ENCODE results near the gene DGLUCY. TPM values are rescaled to one million over a fixed set of nuclear protein-coding genes. Genes with fewer than 3 reads are reported as not detected.

The DGLUCY gene
- total and polyA plus RNA-seq, 2 of the 8 experiments (the other 6 are each of a cell fraction or from before 2014, with no cell fraction given), result 24.9 to 31.8 TPM

DNA sequence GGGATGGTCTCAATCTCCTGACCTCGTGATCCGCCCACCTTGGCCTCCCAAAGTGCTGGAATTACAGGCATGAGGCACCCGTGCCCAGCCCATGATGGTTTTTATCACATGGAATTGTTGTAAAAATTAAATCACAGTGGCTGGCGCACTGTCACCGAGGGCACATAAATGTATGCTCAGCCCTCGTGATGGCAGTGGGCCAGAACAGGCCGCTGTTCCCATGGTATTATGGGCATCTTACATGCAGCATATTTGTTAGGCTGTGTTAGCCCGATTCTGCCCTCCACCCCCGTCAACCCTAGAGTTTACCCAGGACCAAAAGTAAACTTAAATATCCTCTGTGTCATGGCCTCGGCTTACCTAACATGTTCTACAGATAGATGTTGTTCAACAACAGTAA is 82.0 kb downstream of the DGLUCY start (continued):
- TF ChIP-seq, protein P1, sequence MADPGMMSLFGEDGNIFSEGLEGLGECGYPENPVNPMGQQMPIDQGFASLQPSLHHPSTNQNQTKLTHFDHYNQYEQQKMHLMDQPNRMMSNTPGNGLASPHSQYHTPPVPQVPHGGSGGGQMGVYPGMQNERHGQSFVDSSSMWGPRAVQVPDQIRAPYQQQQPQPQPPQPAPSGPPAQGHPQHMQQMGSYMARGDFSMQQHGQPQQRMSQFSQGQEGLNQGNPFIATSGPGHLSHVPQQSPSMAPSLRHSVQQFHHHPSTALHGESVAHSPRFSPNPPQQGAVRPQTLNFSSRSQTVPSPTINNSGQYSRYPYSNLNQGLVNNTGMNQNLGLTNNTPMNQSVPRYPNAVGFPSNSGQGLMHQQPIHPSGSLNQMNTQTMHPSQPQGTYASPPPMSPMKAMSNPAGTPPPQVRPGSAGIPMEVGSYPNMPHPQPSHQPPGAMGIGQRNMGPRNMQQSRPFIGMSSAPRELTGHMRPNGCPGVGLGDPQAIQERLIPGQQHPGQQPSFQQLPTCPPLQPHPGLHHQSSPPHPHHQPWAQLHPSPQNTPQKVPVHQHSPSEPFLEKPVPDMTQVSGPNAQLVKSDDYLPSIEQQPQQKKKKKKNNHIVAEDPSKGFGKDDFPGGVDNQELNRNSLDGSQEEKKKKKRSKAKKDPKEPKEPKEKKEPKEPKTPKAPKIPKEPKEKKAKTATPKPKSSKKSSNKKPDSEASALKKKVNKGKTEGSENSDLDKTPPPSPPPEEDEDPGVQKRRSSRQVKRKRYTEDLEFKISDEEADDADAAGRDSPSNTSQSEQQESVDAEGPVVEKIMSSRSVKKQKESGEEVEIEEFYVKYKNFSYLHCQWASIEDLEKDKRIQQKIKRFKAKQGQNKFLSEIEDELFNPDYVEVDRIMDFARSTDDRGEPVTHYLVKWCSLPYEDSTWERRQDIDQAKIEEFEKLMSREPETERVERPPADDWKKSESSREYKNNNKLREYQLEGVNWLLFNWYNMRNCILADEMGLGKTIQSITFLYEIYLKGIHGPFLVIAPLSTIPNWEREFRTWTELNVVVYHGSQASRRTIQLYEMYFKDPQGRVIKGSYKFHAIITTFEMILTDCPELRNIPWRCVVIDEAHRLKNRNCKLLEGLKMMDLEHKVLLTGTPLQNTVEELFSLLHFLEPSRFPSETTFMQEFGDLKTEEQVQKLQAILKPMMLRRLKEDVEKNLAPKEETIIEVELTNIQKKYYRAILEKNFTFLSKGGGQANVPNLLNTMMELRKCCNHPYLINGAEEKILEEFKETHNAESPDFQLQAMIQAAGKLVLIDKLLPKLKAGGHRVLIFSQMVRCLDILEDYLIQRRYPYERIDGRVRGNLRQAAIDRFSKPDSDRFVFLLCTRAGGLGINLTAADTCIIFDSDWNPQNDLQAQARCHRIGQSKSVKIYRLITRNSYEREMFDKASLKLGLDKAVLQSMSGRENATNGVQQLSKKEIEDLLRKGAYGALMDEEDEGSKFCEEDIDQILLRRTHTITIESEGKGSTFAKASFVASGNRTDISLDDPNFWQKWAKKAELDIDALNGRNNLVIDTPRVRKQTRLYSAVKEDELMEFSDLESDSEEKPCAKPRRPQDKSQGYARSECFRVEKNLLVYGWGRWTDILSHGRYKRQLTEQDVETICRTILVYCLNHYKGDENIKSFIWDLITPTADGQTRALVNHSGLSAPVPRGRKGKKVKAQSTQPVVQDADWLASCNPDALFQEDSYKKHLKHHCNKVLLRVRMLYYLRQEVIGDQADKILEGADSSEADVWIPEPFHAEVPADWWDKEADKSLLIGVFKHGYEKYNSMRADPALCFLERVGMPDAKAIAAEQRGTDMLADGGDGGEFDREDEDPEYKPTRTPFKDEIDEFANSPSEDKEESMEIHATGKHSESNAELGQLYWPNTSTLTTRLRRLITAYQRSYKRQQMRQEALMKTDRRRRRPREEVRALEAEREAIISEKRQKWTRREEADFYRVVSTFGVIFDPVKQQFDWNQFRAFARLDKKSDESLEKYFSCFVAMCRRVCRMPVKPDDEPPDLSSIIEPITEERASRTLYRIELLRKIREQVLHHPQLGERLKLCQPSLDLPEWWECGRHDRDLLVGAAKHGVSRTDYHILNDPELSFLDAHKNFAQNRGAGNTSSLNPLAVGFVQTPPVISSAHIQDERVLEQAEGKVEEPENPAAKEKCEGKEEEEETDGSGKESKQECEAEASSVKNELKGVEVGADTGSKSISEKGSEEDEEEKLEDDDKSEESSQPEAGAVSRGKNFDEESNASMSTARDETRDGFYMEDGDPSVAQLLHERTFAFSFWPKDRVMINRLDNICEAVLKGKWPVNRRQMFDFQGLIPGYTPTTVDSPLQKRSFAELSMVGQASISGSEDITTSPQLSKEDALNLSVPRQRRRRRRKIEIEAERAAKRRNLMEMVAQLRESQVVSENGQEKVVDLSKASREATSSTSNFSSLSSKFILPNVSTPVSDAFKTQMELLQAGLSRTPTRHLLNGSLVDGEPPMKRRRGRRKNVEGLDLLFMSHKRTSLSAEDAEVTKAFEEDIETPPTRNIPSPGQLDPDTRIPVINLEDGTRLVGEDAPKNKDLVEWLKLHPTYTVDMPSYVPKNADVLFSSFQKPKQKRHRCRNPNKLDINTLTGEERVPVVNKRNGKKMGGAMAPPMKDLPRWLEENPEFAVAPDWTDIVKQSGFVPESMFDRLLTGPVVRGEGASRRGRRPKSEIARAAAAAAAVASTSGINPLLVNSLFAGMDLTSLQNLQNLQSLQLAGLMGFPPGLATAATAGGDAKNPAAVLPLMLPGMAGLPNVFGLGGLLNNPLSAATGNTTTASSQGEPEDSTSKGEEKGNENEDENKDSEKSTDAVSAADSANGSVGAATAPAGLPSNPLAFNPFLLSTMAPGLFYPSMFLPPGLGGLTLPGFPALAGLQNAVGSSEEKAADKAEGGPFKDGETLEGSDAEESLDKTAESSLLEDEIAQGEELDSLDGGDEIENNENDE (IDR thresholded peaks at IDR 0.05; ENCODE audit: insufficient replicate concordance, low read length), result no peak
- TF ChIP-seq, protein P2, sequence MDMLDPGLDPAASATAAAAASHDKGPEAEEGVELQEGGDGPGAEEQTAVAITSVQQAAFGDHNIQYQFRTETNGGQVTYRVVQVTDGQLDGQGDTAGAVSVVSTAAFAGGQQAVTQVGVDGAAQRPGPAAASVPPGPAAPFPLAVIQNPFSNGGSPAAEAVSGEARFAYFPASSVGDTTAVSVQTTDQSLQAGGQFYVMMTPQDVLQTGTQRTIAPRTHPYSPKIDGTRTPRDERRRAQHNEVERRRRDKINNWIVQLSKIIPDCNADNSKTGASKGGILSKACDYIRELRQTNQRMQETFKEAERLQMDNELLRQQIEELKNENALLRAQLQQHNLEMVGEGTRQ (IDR thresholded peaks at IDR 0.05; ENCODE audit: low read length), result no peak
- TF ChIP-seq CBX8 (IDR thresholded peaks at IDR 0.05; ENCODE audit: borderline replicate concordance, low read depth, low read length), result no peak
